HG02588 (cell line): ENCODE results near the gene AIP.
"Not testable (repeated sequence)": the region's sequence is repeated elsewhere in the genome, so short reads cannot be mapped to it uniquely, and the experiment has no call there.

Experiments used
- ATAC-seq: cut with Tn5 transposase; IDR thresholded peaks from one replicate; pipeline ENCODE4 v1.9.1; 2021; ENCODE audit warnings: mild to moderate bottlenecking, moderate library complexity; ENCODE audit not compliant: unreplicated experiment

AIP gene

GRCh38 chr11:67468456-67468758 lies 14.4 kb upstream of the AIP start:
- no peak for ATAC-seq

- peak; percentile 68 for ATAC-seq
Observed at GRCh38 chr11:67468759-67469507, 13.9 kb upstream of the AIP start, which contains the start of gene TMEM134. TSS of gene TMEM134 (minus strand) at chr11:67469251. CDS start at chr11:67469192, 59 bp downstream.

- no peak for ATAC-seq
Observed at GRCh38 chr11:67469508-67469811, 13.4 kb upstream of the AIP start.

- ATAC-seq, result no peak
Observed at GRCh38 chr11:67470337-67471002, 12.4 kb upstream of the AIP start.

GRCh38 chr11:67472882-67473281 lies 9.9 kb upstream of the AIP start:
- no peak for ATAC-seq

GRCh38 chr11:67476692-67477091 lies 6.1 kb upstream of the AIP start:
- ATAC-seq, result not testable (repeated sequence)

- ATAC-seq, result not testable (repeated sequence)
Observed at GRCh38 chr11:67477344-67478050, 5.3 kb upstream of the AIP start.

- no peak for ATAC-seq
Observed at GRCh38 chr11:67482275-67482826, 475 bp upstream of the AIP start.

GRCh38 chr11:67483831-67484665 lies 1.2 kb downstream of the AIP start:
- ATAC-seq, result no peak

GRCh38 chr11:67484847-67485311 lies 2.1 kb downstream of the AIP start:
- ATAC-seq, result no peak

GRCh38 chr11:67485873-67486361 lies 3.1 kb downstream of the AIP start:
- ATAC-seq, result not testable (repeated sequence)

- ATAC-seq, result peak; percentile 38
Observed at GRCh38 chr11:67486481-67487195, 3.8 kb downstream of the AIP start.

GRCh38 chr11:67489203-67489884 lies 6.5 kb downstream of the AIP start:
- no peak for ATAC-seq

- ATAC-seq, result no peak
Observed at GRCh38 chr11:67489885-67490726, 7.3 kb downstream of the AIP start.

- no peak for ATAC-seq
Observed at GRCh38 chr11:67490727-67491065, 7.9 kb downstream of the AIP start.

- ATAC-seq, result no peak
Observed at GRCh38 chr11:67491276-67492068, 8.6 kb downstream of the AIP start.

GRCh38 chr11:67492069-67492727 lies 9.4 kb downstream of the AIP start:
- no peak for ATAC-seq
